ENCODE measurements around the gene KANSL3. TPM values are rescaled to one million over a fixed set of nuclear protein-coding genes. Genes with fewer than 3 reads are reported as not detected.

KANSL3 gene
- total and polyA plus RNA-seq, 2 donors (not counting 1 experiment from before 2014, with no cell fraction given) = 22.2 to 56.9 TPM

GRCh38 chr2:96596596-96596995 is 41.5 kb downstream of the KANSL3 start:
- DNase-seq (no peak), ATAC-seq (ENCODE audit: low read depth) (no peak)
- no peaks in the 10 kb centered on the region for H3K79me2 ChIP-seq (ENCODE audit: control insufficient read depth, insufficient read depth, low read length)
- no peaks in the 10 kb centered on the region for H3K27me3 Mint-ChIP-seq
- H3K27me3 ChIP-seq (replicated peaks in 1 of 4; ENCODE audit: control extremely low read depth in 1 of 4, control insufficient read depth in 3 of 4, insufficient read depth in 4 of 4, low read length in 3 of 4) = no peaks in the 10 kb centered on the region
- no peak overlapping the region for H3K4me3 ChIP-seq (ENCODE audit: control extremely low read depth in 1 of 5, extremely low read depth in 1 of 5, insufficient read depth in 1 of 5, low read depth in 2 of 5, low read length in 4 of 5)
- intact Hi-C loops (cut with micrococcal nuclease) = no loop called here
- ChIA-PET POLR2A (no interaction called here), CTCF (no interaction called here)
- H3K9me3 ChIP-seq (ENCODE audit: control extremely low read depth in 1 of 3, control insufficient read depth in 2 of 3, insufficient read depth in 1 of 3, low read length in 2 of 3) = no peaks in the 10 kb centered on the region
- TF ChIP-seq EZH2 (IDR thresholded peaks at IDR 0.05; ENCODE audit: borderline replicate concordance, insufficient read depth, low read depth, low read length, poor library complexity, severe bottlenecking) = no peak
- TF ChIP-seq, protein P1, sequence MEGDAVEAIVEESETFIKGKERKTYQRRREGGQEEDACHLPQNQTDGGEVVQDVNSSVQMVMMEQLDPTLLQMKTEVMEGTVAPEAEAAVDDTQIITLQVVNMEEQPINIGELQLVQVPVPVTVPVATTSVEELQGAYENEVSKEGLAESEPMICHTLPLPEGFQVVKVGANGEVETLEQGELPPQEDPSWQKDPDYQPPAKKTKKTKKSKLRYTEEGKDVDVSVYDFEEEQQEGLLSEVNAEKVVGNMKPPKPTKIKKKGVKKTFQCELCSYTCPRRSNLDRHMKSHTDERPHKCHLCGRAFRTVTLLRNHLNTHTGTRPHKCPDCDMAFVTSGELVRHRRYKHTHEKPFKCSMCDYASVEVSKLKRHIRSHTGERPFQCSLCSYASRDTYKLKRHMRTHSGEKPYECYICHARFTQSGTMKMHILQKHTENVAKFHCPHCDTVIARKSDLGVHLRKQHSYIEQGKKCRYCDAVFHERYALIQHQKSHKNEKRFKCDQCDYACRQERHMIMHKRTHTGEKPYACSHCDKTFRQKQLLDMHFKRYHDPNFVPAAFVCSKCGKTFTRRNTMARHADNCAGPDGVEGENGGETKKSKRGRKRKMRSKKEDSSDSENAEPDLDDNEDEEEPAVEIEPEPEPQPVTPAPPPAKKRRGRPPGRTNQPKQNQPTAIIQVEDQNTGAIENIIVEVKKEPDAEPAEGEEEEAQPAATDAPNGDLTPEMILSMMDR (IDR thresholded peaks at IDR 0.05) = no peak
- no peaks in the 10 kb centered on the region for H3K4me1 Mint-ChIP-seq
- no peak overlapping the region for H3K27ac ChIP-seq (ENCODE audit: low read length in 2 of 2)
- no peaks in the 10 kb centered on the region for H3K9me3 Mint-ChIP-seq (ENCODE audit: insufficient read depth)
- no peak overlapping the region for H3K9ac ChIP-seq (ENCODE audit: low read length)
- no peaks in the 10 kb centered on the region for H4K20me1 ChIP-seq (ENCODE audit: control insufficient read depth, insufficient read depth, low read length, poor library complexity, severe bottlenecking)
- no peaks in the 10 kb centered on the region for H3K4me1 ChIP-seq (ENCODE audit: control insufficient read depth in 2 of 2, insufficient read depth in 2 of 2, low read length in 2 of 2)
- no peak overlapping the region for H2AFZ ChIP-seq (ENCODE audit: insufficient read depth, low read depth, low read length, poor library complexity, severe bottlenecking)
- H3K4me3 Mint-ChIP-seq = no peak overlapping the region
- H3K4me2 ChIP-seq (replicated peaks; ENCODE audit: low read depth, low read length, poor library complexity, severe bottlenecking) = no peak overlapping the region
- peaks cover 14 to 72% of the 10 kb centered on the region in 2 experiments for H3K36me3 ChIP-seq (replicated peaks in 1 of 2; ENCODE audit: control extremely low read depth in 1 of 2, control insufficient read depth in 1 of 2, extremely low read depth in 1 of 2, insufficient read depth in 2 of 2, low read length in 1 of 2)
- H3K27ac Mint-ChIP-seq = no peak overlapping the region

DNA sequence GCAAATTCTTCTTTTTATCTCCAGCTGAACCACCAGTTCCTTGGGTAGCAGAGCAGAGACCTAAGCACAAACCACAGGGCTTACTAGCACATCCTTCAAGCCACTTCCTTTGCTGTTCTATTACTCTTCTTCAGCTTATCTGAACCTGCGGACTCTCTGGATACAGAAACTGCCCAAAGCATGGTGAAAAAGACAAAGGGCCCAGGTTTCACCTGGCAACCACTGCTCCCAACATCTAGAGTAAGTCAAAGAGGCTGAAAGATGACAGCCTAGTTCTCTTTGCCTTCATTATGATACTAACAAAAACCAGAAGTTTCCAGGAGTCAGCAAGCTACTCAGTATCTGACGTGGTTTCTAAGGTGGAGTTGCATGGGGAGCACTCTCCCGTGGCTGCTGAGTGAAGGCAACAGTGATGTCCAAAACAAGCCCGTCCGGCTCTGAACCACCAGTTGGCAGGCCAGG is 43.4 kb downstream of the KANSL3 start:
- Histone ChIP-seq H3K79me2 (ENCODE audit: control insufficient read depth, insufficient read depth, low read length) (no peaks in the 10 kb centered on the region), H3K9me3 (ENCODE audit: control extremely low read depth in 1 of 3, control insufficient read depth in 2 of 3, insufficient read depth in 1 of 3, low read length in 2 of 3) (no peaks in the 10 kb centered on the region), H3K27me3 (replicated peaks in 1 of 4; ENCODE audit: control extremely low read depth in 1 of 4, control insufficient read depth in 3 of 4, insufficient read depth in 4 of 4, low read length in 3 of 4) (no peaks in the 10 kb centered on the region), H3K4me3 (ENCODE audit: control extremely low read depth in 1 of 5, extremely low read depth in 1 of 5, insufficient read depth in 1 of 5, low read depth in 2 of 5, low read length in 4 of 5) (no peak overlapping the region), H3K4me2 (replicated peaks; ENCODE audit: low read depth, low read length, poor library complexity, severe bottlenecking) (no peak overlapping the region), H3K4me1 (ENCODE audit: control insufficient read depth in 2 of 2, insufficient read depth in 2 of 2, low read length in 2 of 2) (no peaks in the 10 kb centered on the region), H4K20me1 (ENCODE audit: control insufficient read depth, insufficient read depth, low read length, poor library complexity, severe bottlenecking) (no peaks in the 10 kb centered on the region), H3K27ac (ENCODE audit: low read length in 2 of 2) (no peak overlapping the region), H3K36me3 (replicated peaks in 1 of 2; ENCODE audit: control extremely low read depth in 1 of 2, control insufficient read depth in 1 of 2, extremely low read depth in 1 of 2, insufficient read depth in 2 of 2, low read length in 1 of 2) (peaks cover 10 to 57% of the 10 kb centered on the region in 2 experiments), H2AFZ (ENCODE audit: insufficient read depth, low read depth, low read length, poor library complexity, severe bottlenecking) (no peak overlapping the region), H3K9ac (ENCODE audit: low read length) (no peak overlapping the region)
- H3K27ac Mint-ChIP-seq = no peak overlapping the region
- no peaks in the 10 kb centered on the region for H3K27me3 Mint-ChIP-seq
- no peaks in the 10 kb centered on the region for H3K9me3 Mint-ChIP-seq (ENCODE audit: insufficient read depth)
- intact Hi-C loops (cut with micrococcal nuclease) = no loop called here
- ATAC-seq (ENCODE audit: low read depth) (no peak), DNase-seq (no peak)
- no peak for TF ChIP-seq EZH2 (IDR thresholded peaks at IDR 0.05; ENCODE audit: borderline replicate concordance, insufficient read depth, low read depth, low read length, poor library complexity, severe bottlenecking)
- TF ChIP-seq, protein P1 (IDR thresholded peaks at IDR 0.05) = no peak
- ChIA-PET POLR2A (no interaction called here), CTCF (interaction anchor here (1.0 kb wide), 1 partner anchor 9 kb away, joined by 3 read pairs; no protein-coding TSS in a partner anchor)
- no peak overlapping the region for H3K4me3 Mint-ChIP-seq
- no peaks in the 10 kb centered on the region for H3K4me1 Mint-ChIP-seq
- WGBS (ENCODE audit: insufficient coverage) = 67% methylated on average over 5 of the region's 5 CpGs
